T-helper 22 cell (primary cell): ENCODE data around the gene RBM23.
A peak's percentile ranks its signal among the peaks of the same experiment; 100 is the strongest.
"Not testable (repeated sequence)": the region's sequence is repeated elsewhere in the genome, so short reads cannot be mapped to it uniquely, and the experiment has no call there.

Experiments used
- DNase-seq: peaks from one replicate; pipeline ENCODE4 v3.0.0-alpha.2; 2020; ENCODE audit warnings: low read depth

RBM23 gene

GRCh38 chr14:22915886-22916521 lies 2.9 kb downstream of the RBM23 start:
- no peak for DNase-seq

GRCh38 chr14:22914836-22915235 lies 4.1 kb downstream of the RBM23 start:
- DNase-seq, result not testable (repeated sequence)

DNA sequence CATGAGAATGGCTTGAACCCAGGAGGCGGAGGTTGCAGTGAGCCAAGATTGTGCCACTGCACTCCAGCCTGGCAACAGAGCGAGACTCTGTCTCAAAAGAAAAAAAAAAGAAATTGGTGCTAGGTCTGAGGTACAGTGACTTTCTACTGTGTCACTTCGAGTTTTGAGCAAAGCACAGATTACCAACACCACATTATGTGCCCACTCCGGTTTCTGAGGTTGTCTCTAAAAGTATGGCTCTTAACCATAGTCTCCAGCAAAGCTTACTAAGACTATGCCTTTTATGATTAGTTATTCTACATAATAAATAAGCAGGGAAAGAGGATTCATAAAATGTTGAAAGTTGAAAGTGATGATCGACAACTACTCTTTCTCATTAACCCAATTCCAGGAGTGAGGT lies 8.0 kb downstream of the RBM23 start:
- DNase-seq, result no peak

DNA sequence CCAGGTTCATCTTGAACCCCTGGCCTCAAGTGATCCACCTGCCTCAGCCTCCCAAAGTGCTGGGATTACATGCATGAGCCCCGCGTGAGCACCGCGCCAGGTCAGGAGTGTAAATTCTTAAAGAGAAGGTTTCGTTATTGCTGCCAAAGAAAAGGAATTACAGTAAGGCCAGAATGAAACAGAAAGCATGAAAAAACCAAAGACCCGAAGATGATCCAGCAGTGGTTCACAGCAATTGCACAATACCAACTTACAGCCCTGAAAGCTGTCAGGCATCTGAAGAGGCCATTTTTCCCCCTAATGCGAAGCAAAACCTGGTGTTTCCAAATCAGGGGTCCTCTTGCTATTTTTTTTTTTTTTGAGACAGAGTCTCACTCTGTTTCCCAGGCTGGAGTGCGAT lies 10.3 kb downstream of the RBM23 start:
- DNase-seq, result no peak

DNA sequence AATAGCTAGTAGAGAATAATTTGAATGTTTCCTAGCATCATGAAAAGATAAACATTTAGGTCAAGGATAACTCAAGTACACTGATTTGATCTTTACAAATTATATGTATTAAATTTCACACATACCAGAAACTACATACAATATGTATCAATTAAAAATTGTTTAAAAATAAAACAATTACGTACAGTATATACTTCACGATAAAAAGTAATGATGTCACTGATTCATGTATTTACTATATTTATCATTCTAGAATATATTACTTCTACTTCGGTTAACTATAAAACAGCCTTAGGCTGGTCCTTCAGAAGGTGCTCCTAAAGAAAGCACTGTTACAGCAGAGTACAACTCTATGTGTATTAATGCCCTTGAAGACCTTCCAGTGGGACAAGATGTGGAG lies 11.5 kb downstream of the RBM23 start:
- DNase-seq, result no peak

- no peak for DNase-seq
Observed at GRCh38 chr14:22906073-22906472, 12.9 kb downstream of the RBM23 start.

DNA sequence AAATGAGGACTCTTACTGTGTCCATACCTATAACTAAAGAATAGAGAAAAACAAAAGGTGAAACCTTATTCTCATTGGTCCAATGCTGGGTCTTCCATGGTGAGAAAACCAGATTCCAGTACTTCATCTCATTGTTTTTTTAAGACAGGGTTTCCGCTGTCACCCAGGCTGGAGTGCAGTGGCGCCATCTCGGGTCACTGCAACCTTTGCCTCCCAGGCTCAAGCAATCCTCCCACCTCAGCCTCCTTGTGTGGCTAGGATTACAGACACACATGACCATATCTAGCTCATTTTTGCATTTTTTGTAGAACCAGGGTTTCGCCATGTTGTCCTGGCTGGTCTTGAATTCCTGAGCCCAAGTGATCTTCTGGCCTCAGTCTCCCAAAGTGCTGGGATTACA lies 13.3 kb downstream of the RBM23 start:
- DNase-seq, result no peak

DNA sequence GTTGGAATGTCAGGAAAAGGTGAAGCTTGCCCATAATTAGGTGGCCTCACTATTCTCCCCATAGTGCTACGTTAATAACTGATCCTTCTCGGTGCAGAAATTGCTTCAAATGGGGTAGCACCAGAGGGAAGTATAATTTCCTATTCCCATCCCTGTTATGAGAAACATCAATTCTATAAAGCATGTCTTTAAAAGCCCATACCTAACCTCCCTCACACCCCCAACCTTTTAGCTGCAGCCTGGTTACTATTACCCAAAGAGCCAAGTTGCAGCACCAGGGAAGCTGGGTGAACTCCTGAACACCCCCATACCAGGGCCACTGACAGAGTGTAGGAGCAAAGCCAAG lies 15.2 kb downstream of the RBM23 start:
- no peak for DNase-seq

DNA sequence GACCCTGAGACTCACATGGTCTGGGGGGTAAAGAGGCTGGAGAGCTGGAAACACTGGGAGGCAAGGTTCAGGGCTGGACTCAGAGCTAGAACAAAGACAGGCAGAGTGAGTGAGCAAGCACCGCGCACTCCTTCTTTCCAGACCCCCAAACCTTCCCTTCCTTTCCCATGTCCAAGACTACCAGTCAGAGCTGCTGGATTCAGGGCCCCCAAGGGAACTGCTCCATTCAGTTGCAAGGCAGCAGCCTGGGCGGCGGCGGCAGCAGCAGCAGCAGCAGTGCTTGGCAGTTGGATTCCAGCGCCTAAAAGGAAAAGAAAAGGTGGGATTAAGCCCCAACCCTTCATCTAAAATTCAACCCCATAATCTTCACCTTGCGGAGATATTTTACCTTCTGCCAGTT lies 17.1 kb downstream of the RBM23 start:
- DNase-seq, result no peak

DNA sequence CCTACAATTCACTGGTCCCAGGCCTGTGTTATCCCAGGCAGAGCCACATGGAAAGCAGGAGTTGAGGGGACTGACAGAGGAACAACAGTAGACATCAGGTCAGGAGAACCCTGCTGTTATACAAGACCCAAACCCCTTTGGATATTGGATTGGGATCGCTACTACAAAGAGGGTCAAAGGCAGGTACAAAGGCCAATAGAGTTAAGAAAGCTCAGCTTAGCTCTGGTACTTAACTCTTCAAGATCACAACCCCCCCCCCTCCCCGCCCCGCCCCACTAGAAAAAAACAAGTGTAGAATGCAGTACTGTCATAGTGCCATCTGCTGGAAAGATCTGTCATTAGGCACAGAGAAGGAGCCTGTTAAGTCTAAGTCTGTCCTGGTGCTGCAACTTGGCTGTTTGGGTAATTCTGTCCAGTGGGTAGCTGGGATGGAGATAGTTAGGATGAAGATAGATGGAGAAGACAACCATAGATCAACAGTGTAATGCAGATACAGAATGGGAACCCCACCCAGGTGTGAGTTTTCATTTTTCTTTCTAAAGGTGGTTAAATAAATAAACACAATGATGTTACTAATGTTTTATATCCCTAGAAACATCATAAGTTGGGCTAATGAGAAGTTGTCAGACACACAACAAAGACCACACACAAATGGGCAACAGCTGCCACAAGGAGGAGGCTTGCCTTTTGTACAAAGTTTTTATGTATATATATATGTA lies 18.7 kb downstream of the RBM23 start:
- DNase-seq, result peak; percentile 24

DNA sequence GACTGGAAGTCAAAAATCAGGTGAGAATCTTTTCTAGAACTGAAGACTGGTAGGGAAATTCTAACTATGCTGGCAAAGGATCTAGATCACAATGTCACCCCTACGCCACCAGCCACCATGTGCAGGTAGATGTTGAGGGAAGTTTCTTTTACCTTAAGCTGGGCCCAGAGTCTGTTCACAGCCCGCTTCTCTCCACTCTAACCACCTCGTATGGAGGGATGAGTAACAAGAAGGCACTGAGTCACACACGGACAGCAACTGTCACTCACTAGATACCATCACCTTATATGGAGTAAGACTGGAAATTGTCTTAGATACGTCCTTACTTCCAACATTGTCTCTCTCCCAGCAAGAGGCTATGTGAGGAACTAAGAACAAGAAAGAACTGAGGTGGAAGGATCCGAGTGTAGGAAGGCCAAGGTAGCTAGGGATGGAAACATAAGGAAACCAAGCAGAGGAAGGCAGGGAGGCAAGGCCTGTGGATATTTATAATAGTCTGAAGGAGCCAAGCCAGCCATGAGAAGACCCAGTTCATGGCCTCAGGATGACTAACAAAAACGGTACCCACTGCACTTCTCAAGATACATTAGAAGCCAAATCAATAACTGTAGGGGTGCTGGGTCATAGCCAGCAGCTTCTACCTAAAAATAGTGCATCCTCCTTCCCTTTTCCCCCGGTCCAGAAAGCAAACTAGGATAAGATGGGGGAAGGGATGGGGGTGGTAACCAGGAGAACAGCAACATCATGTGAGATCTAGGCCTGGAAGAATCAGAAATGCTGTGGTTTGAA lies 20.5 kb downstream of the RBM23 start:
- DNase-seq, result no peak

GRCh38 chr14:22897357-22897756 lies 21.6 kb downstream of the RBM23 start:
- DNase-seq, result no peak

DNA sequence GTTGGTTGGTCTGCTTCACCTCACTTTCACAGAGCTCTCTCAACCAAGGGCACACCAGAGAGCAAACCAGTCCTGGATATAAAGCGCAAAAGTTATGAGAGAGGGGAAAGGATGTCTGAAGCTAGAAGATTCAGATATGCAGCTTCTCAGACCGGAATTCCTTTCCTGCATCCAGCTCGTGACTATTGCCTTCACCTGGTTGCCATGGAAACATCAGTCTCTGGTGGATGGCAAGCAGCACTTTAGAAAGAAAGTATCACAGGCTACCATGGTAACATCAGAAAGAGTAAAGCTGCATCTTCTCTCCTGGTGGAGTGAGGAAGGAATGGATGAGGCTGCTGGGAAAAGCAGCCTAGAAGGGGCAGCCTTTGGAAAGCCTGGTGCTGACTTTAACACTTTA lies 22.2 kb downstream of the RBM23 start:
- DNase-seq, result no peak

DNA sequence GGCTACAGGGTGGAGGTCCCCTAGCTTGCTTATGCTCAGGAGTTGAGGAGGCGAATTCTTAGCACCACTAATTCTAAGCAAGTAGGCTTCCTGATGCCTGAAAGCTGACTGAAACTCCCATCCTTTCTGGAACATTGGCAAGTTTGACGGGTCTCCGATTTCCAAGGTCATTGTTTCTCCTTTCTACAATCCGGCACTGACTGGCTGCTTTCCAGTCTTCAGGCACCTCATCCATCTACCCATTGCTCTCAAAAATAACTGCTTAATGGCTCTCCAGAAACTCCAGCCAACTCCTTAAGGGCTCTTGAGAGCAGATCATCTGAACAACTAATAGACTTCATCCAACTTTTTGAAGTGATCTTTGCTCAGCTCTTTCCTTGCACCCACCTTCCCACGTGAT lies 22.6 kb downstream of the RBM23 start:
- no peak for DNase-seq

DNA sequence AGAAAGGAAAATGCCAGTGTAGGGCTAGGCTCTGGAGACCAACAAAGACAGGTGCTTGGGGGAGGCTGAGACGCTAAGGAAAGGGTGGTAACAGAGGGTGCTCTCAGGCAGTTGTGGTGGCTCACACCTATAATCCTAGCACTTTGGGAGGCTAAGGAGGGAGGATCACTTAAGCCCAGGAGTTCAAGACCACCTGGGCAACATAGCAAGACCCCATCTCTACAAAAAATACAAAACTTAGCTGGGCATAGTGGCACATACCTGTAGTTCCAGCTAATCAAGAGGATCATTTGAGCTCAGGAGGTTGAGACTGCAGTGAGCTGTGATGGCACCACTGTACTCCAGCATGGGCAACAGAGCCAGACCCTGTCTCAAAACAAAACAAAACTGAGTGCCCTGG lies 23.5 kb downstream of the RBM23 start:
- no peak for DNase-seq

DNA sequence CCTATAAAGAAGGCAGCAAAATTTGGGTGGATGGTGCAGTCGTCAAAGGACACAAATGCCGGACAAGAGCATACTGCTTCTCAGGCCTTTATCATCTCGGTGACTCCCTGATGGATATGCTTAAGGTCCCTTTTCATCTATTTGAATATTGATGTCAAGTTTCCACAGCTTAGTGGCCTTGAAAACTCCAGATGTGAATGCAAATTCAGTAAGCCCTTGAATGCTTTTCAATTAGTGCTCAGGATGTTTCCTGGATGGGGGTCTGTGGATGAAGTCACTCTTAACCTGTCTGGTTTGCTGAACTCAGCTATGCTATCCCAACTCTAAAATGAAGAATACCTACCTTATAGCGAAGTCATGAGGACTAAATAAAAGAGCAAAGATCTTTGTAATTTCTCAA lies 25.2 kb downstream of the RBM23 start:
- no peak for DNase-seq

DNA sequence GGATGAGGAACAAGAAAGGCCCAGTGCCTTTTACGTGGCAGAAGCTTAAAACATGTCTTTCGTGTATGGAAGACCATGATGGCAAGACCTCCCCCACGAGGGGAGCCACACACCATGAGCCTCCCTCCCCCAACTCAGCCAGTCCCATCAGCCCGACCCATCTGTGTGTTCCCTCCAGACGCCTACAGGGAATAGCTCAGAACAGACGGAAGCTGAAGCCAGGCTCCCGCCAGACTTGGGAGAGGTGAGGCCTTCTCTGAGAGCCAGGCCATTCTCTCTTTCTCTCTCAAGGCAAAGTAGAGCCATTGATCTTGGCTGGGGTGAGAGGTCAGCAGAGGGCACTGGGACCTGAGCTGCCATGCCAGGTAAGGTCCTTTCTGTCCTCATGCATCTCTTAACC lies 26.5 kb downstream of the RBM23 start:
- DNase-seq, result no peak

- DNase-seq, result no peak
Observed at GRCh38 chr14:22890416-22890815, 28.5 kb downstream of the RBM23 start.

DNA sequence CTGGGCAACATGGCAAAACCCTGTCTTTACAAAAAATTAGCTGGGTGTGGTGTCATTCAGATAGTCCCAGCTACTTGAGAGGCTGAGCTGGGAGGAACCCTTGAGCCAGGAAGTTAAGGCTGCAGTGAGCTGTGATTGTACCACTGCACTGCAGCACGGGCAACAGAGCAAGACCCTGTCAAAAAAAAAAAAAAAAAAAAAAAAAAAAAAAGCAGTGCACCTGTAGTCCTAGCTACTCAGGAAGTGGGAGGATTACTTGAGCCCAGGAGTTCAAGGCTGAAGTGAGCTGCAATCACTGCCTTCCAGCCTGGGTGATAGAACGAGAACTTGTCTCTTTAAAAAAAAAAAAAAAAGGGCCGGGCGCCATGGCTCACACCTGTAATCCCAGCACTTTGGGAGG lies 30.3 kb downstream of the RBM23 start:
- peak; percentile 11 for DNase-seq

- DNase-seq, result no peak
Observed at GRCh38 chr14:22887990-22888378, 31.0 kb downstream of the RBM23 start.

- peak; percentile 55 for DNase-seq
Observed at GRCh38 chr14:22887260-22887989, 31.5 kb downstream of the RBM23 start.

DNA sequence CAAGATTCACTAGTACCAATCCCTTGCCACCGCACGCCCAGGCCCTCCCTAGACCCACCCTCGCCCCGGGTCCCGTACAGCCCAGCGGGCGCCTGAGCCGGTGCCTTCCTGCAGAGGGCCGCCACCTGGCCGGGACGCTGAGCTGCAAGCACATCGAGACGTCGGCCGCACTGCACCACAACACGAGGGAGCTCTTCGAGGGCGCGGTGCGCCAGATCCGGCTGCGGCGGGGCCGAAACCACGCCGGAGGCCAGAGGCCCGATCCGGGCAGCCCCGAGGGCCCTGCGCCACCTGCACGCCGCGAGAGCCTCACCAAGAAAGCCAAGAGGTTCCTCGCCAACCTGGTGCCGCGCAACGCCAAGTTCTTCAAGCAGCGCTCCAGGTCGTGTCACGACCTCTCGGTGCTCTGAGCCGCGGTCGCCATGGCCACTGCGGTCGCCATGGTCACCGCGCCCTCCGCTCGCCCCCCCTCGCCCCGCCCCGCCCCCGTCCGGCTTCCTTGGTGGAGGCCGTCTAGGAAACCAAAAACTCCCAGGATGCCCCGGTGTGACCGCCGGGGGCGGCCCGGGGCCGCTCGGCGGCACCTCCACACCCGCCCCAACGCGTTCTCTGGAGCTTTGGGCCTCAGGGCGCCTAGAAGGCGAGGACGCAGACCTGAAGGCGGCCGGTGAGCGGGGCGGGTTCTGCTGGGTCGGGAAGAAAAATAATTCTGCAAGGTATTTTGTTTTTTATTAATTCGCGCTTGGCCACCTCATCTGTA lies 32.3 kb downstream of the RBM23 start:
- peak; percentile 72 for DNase-seq
